Right lobe of liver (tissue), 4 donors: ENCODE results near the gene AP1G2.

Source experiments
- POLR2A ChIP-seq: fragments of 450-650 bp; IDR thresholded peaks from one replicate; pipeline ENCODE4 v1.6.1; 2017; ENCODE audit warnings: antibody characterized with exemption, mild to moderate bottlenecking
- TF ChIP-seq, protein P1 (sequence below), 4 donors: fragments of 200-600 bp in 3 of 4; fragments of 450-650 bp in 1 of 4; IDR thresholded peaks; one replicate each; pipeline versions ENCODE4 v1.5.1 to v1.8.0; 2016 to 2022; ENCODE audit warnings: antibody characterized with exemption in 4 of 4, mild to moderate bottlenecking in 2 of 4
- donor health status: DM: no; HTN: no; CAD: no.
- donor health status: DM: no; HTN: no; CAD: no.
- donor health status: DM: no; HTN: yes; CAD: no.

- TF ChIP-seq, protein P1, sequence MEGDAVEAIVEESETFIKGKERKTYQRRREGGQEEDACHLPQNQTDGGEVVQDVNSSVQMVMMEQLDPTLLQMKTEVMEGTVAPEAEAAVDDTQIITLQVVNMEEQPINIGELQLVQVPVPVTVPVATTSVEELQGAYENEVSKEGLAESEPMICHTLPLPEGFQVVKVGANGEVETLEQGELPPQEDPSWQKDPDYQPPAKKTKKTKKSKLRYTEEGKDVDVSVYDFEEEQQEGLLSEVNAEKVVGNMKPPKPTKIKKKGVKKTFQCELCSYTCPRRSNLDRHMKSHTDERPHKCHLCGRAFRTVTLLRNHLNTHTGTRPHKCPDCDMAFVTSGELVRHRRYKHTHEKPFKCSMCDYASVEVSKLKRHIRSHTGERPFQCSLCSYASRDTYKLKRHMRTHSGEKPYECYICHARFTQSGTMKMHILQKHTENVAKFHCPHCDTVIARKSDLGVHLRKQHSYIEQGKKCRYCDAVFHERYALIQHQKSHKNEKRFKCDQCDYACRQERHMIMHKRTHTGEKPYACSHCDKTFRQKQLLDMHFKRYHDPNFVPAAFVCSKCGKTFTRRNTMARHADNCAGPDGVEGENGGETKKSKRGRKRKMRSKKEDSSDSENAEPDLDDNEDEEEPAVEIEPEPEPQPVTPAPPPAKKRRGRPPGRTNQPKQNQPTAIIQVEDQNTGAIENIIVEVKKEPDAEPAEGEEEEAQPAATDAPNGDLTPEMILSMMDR (IDR thresholded peaks at IDR 0.05): no peak
- no peak for TF ChIP-seq POLR2A
Observed at GRCh38 chr14:23610815-23611289, 43.3 kb upstream of the AP1G2 start.
